DND-41 (cell line): ENCODE results near the gene PITPNM2.

Experiments used
- ATAC-seq: fragments of 200-7000 bp; cut with Tn5 transposase; 3 replicates; pipeline ENCODE4 v1.9.1; 2021; ENCODE audit warnings: low read depth; ENCODE audit not compliant: insufficient read depth
- DNase-seq: peaks from one replicate; pipeline ENCODE4 v3.0.0-alpha.2; 2020
- H2AFZ ChIP-seq: 2 replicates; pipeline ENCODE4 v1.6.0; 2012; ENCODE audit warnings: low read depth, low read length
- H3K27ac ChIP-seq: 2 replicates; pipeline ENCODE4 v1.5.1; 2012; ENCODE audit warnings: low read length, inconsistent platforms
- H3K27me3 ChIP-seq: fragments of 200-600 bp; sonication (generic); 2 replicates; pipeline ENCODE4 v1.6.0; 2012; ENCODE audit warnings: low read length, mild to moderate bottlenecking, inconsistent platforms; ENCODE audit not compliant: insufficient read depth, poor library complexity
- H3K36me3 ChIP-seq: 2 replicates; pipeline ENCODE4 v1.5.1; 2012; ENCODE audit warnings: low read length, inconsistent platforms; ENCODE audit not compliant: insufficient read depth
- H3K4me1 ChIP-seq: 2 replicates; pipeline ENCODE4 v1.5.1; 2012; ENCODE audit warnings: mild to moderate bottlenecking, low read length; ENCODE audit not compliant: insufficient read depth
- H3K4me2 ChIP-seq: 2 replicates; pipeline ENCODE4 v1.6.0; 2012; ENCODE audit warnings: mild to moderate bottlenecking, moderate library complexity, low read length, inconsistent platforms; ENCODE audit not compliant: insufficient read depth
- H3K4me3 ChIP-seq, 2 experiments: fragments of 200-600 bp in 1 of 2; shearing (Covaris generic) in 1 of 2; 2 replicates each; pipeline ENCODE4 v1.5.1; 2012 to 2016; ENCODE audit warnings: inconsistent platforms in 2 of 2, low read length in 2 of 2, mild to moderate bottlenecking in 2 of 2, low read depth in 1 of 2, moderate library complexity in 1 of 2
- H3K79me2 ChIP-seq: 2 replicates; pipeline ENCODE4 v1.6.0; 2012; ENCODE audit warnings: low read length, inconsistent platforms; ENCODE audit not compliant: insufficient read depth
- H3K9ac ChIP-seq: 2 replicates; pipeline ENCODE4 v1.6.0; 2012; ENCODE audit warnings: low read depth, mild to moderate bottlenecking, inconsistent platforms, low read length, moderate library complexity
- H3K9me3 ChIP-seq: 2 replicates; pipeline ENCODE4 v1.5.1; 2012; ENCODE audit warnings: low read length, moderate library complexity, mild to moderate bottlenecking, inconsistent platforms; ENCODE audit not compliant: insufficient read depth, severe bottlenecking
- H4K20me1 ChIP-seq: 2 replicates; pipeline ENCODE4 v1.6.0; 2012; ENCODE audit warnings: low read length; ENCODE audit not compliant: insufficient read depth
- EZH2 ChIP-seq: IDR thresholded peaks from 3 replicates; pipeline ENCODE4 v1.6.1; 2012; ENCODE audit warnings: borderline replicate concordance, low read depth, mild to moderate bottlenecking, moderate library complexity, low read length, inconsistent platforms; ENCODE audit not compliant: severe bottlenecking
- TF ChIP-seq, protein P1 (sequence below): IDR thresholded peaks from 2 replicates; pipeline ENCODE4 v1.5.1; 2012; ENCODE audit warnings: borderline replicate concordance, low read length, moderate library complexity, mild to moderate bottlenecking; ENCODE audit not compliant: poor library complexity, severe bottlenecking; ENCODE audit errors: extremely low read depth

Gene PITPNM2

GRCh38 chr12:123165537-123165936, 14.6 kb upstream of the PITPNM2 start:
- Histone ChIP-seq H3K79me2 (no peaks in the 10 kb centered on the region), H2AFZ (no peak overlapping the region), H3K27me3 (no peaks in the 10 kb centered on the region), H3K9me3 (no peaks in the 10 kb centered on the region), H3K27ac (no peak overlapping the region), H3K36me3 (peaks cover 78% of the 10 kb centered on the region), H3K4me2 (no peak overlapping the region), H3K4me1 (no peaks in the 10 kb centered on the region), H3K9ac (no peak overlapping the region), H3K4me3 (no peak overlapping the region), H4K20me1 (no peaks in the 10 kb centered on the region)
- ATAC-seq (no peak), DNase-seq (no peak)
- TF ChIP-seq, protein P1, sequence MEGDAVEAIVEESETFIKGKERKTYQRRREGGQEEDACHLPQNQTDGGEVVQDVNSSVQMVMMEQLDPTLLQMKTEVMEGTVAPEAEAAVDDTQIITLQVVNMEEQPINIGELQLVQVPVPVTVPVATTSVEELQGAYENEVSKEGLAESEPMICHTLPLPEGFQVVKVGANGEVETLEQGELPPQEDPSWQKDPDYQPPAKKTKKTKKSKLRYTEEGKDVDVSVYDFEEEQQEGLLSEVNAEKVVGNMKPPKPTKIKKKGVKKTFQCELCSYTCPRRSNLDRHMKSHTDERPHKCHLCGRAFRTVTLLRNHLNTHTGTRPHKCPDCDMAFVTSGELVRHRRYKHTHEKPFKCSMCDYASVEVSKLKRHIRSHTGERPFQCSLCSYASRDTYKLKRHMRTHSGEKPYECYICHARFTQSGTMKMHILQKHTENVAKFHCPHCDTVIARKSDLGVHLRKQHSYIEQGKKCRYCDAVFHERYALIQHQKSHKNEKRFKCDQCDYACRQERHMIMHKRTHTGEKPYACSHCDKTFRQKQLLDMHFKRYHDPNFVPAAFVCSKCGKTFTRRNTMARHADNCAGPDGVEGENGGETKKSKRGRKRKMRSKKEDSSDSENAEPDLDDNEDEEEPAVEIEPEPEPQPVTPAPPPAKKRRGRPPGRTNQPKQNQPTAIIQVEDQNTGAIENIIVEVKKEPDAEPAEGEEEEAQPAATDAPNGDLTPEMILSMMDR: no peak

- Histone ChIP-seq H3K4me3 (no peak overlapping the region), H3K4me1 (no peaks in the 10 kb centered on the region), H3K9ac (no peak overlapping the region), H3K79me2 (no peaks in the 10 kb centered on the region), H3K9me3 (no peaks in the 10 kb centered on the region), H3K27me3 (no peaks in the 10 kb centered on the region), H2AFZ (no peak overlapping the region), H4K20me1 (no peaks in the 10 kb centered on the region), H3K36me3 (peaks cover 83% of the 10 kb centered on the region), H3K27ac (no peak overlapping the region), H3K4me2 (no peak overlapping the region)
- no peak for ATAC-seq
- no peak for DNase-seq
- TF ChIP-seq, protein P1: no peak
- no peak for TF ChIP-seq EZH2
Measured at GRCh38 chr12:123164710-123165261, 13.9 kb upstream of the PITPNM2 start.

DNA sequence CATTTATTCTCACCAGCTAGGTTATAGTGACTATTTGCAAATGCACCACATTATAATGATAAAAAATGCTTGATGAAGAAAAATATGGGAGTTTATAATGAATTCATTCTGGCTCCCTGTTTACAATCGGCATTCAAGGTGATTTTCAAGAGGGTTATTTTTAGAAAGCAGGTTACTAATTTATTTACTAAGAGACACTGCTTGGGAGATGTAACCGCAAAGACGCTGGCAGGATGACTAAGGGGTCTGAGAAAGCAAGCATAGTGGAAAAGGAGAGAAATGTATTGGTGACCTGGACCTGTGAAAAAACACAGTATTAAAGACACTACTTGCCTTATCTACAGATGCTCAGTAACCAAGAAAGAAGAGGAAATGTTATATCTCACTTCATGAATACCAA, 13.3 kb upstream of the PITPNM2 start:
- Histone ChIP-seq H3K36me3 (peaks cover 88% of the 10 kb centered on the region), H2AFZ (no peak overlapping the region), H3K9ac (no peak overlapping the region)

More for the DNA sequence above, 13.3 kb upstream of the PITPNM2 start:
- Histone ChIP-seq H3K4me1 (no peaks in the 10 kb centered on the region), H3K4me3 (no peak overlapping the region), H3K27ac (no peak overlapping the region), H4K20me1 (no peaks in the 10 kb centered on the region), H3K79me2 (no peaks in the 10 kb centered on the region), H3K4me2 (no peak overlapping the region), H3K27me3 (no peaks in the 10 kb centered on the region), H3K9me3 (no peaks in the 10 kb centered on the region)
- DNase-seq (no peak), ATAC-seq (no peak)
- no peak for TF ChIP-seq EZH2
- TF ChIP-seq, protein P1: no peak
